ENCODE data around the gene MSI2. TPM values are rescaled to one million over a fixed set of nuclear protein-coding genes. Genes with fewer than 3 reads are reported as not detected.
A peak's percentile ranks its signal among the peaks of the same experiment; 100 is the strongest.

Gene MSI2
- total and polyA plus RNA-seq, 9 of the 15 experiments (the other 6 are each of a cell fraction or from before 2014, with no cell fraction given): 4.6 to 61.8 (median 42.4) TPM

DNA sequence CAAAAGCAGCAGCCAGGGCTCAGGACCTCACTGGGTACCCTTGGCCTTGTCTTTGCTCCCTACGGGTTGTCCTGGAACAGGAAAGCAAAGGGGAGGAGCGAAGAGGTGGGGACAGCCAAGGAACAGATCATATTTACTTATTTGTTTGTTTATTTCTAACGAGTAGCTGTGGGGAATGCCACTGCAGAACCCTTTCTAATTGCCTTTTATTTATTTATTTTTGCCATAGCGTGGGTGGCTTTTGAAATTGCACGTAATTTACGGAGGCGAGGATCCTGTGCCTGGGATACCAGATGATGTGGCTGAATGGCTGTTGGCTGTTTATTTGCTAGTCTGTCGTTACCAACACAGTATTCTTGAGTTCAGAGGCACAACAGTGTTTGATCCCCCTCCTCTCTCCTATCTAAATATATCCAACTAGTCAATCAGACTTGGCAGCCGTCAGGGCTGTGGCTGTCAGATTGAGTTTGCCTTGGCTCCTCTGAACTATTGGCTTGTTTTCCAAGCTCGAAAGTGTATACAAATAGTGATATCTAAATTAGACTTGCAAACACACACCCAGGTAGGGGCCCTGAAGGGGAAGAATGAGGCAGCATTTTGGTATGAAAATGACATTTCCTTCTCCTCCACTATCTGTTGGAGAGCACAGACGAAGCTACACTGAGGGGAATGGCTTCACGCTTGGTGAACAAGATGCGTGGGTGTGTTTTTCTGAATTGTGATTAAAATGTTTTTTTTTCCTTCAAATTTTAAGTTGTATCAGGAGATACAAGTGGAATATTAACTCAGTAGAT is 110.4 kb downstream of the MSI2 start (continued):
- TF ChIP-seq, protein P1, sequence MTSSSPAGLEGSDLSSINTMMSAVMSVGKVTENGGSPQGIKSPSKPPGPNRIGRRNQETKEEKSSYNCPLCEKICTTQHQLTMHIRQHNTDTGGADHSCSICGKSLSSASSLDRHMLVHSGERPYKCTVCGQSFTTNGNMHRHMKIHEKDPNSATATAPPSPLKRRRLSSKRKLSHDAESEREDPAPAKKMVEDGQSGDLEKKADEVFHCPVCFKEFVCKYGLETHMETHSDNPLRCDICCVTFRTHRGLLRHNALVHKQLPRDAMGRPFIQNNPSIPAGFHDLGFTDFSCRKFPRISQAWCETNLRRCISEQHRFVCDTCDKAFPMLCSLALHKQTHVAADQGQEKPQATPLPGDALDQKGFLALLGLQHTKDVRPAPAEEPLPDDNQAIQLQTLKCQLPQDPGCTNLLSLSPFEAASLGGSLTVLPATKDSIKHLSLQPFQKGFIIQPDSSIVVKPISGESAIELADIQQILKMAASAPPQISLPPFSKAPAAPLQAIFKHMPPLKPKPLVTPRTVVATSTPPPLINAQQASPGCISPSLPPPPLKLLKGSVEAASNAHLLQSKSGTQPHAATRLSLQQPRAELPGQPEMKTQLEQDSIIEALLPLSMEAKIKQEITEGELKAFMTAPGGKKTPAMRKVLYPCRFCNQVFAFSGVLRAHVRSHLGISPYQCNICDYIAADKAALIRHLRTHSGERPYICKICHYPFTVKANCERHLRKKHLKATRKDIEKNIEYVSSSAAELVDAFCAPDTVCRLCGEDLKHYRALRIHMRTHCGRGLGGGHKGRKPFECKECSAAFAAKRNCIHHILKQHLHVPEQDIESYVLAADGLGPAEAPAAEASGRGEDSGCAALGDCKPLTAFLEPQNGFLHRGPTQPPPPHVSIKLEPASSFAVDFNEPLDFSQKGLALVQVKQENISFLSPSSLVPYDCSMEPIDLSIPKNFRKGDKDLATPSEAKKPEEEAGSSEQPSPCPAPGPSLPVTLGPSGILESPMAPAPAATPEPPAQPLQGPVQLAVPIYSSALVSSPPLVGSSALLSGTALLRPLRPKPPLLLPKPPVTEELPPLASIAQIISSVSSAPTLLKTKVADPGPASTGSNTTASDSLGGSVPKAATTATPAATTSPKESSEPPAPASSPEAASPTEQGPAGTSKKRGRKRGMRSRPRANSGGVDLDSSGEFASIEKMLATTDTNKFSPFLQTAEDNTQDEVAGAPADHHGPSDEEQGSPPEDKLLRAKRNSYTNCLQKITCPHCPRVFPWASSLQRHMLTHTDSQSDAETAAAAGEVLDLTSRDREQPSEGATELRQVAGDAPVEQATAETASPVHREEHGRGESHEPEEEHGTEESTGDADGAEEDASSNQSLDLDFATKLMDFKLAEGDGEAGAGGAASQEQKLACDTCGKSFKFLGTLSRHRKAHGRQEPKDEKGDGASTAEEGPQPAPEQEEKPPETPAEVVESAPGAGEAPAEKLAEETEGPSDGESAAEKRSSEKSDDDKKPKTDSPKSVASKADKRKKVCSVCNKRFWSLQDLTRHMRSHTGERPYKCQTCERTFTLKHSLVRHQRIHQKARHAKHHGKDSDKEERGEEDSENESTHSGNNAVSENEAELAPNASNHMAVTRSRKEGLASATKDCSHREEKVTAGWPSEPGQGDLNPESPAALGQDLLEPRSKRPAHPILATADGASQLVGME (CRISPR knock-in tag; IDR thresholded peaks at IDR 0.05): no peak
- TF ChIP-seq TCF3 (CRISPR knock-in tag; IDR thresholded peaks at IDR 0.05): peak; percentile 38; the same call in 1 of the 2 replicates
- no peak for TF ChIP-seq NCOA2 (IDR thresholded peaks at IDR 0.05; ENCODE audit: partially characterized antibody in 2 of 2)
- TF ChIP-seq JUNB (CRISPR knock-in tag; conservative IDR thresholded peaks at IDR 0.05): no peak
- no peak for TF ChIP-seq ZNF444 (CRISPR knock-in tag; IDR thresholded peaks at IDR 0.05)
- TF ChIP-seq PBX2 (CRISPR knock-in tag; IDR thresholded peaks at IDR 0.05; ENCODE audit: low read depth): no peak
- peak; percentile 37; the same call in 1 of the 2 replicates for TF ChIP-seq PBX2 (tag; conservative IDR thresholded peaks at IDR 0.05; ENCODE audit: low read depth)
- no peak for TF ChIP-seq ZNF518B (CRISPR knock-in tag; IDR thresholded peaks at IDR 0.05)
- no peak for TF ChIP-seq EP300 (IDR thresholded peaks at IDR 0.05; ENCODE audit: low read length)
- no peak for TF ChIP-seq ATF3 (IDR thresholded peaks at IDR 0.05)
- no peak for TF ChIP-seq ATF3 (CRISPR knock-in tag; conservative IDR thresholded peaks at IDR 0.05)
- no peak for TF ChIP-seq BDP1 (IDR thresholded peaks at IDR 0.05; ENCODE audit: insufficient read depth, insufficient read length)
- no peak for TF ChIP-seq BRCA1 (IDR thresholded peaks at IDR 0.05)
- TF ChIP-seq BRCA1 (CRISPR knock-in tag; IDR thresholded peaks at IDR 0.05): no peak
- TF ChIP-seq MAFK (IDR thresholded peaks at IDR 0.05; ENCODE audit: low read length): peak; percentile 22; the same call in 1 of the 2 replicates

Measured in K562 (cell line).